HG03103 (cell line): Measurements from ENCODE around the gene MYLK3.
A peak's percentile ranks its signal among the peaks of the same experiment; 100 is the strongest.

Experiments used
- ATAC-seq: cut with Tn5 transposase; IDR thresholded peaks from one replicate; pipeline ENCODE4 v1.9.1; 2021; ENCODE audit warnings: low read depth; ENCODE audit not compliant: unreplicated experiment

The MYLK3 gene

DNA sequence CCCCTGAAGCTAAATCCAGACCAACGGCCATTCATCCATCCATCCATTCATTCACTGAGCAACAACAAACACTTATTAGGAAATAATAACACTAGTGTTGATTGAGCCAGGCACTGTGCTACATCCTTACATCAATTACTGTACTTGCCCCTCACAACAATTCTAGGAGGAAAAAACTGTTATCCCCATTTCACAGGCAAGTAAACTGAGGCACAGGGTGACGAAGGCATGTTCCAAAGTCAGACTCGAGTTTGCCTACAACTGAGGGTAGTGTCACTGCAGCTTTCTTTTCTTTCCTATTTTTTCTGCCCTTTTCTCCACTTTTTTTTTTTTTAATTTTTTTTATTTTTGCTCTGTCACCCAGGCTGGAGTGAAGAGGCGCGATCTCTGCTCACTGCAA is 11.2 kb upstream of the MYLK3 start:
- no peak for ATAC-seq

DNA sequence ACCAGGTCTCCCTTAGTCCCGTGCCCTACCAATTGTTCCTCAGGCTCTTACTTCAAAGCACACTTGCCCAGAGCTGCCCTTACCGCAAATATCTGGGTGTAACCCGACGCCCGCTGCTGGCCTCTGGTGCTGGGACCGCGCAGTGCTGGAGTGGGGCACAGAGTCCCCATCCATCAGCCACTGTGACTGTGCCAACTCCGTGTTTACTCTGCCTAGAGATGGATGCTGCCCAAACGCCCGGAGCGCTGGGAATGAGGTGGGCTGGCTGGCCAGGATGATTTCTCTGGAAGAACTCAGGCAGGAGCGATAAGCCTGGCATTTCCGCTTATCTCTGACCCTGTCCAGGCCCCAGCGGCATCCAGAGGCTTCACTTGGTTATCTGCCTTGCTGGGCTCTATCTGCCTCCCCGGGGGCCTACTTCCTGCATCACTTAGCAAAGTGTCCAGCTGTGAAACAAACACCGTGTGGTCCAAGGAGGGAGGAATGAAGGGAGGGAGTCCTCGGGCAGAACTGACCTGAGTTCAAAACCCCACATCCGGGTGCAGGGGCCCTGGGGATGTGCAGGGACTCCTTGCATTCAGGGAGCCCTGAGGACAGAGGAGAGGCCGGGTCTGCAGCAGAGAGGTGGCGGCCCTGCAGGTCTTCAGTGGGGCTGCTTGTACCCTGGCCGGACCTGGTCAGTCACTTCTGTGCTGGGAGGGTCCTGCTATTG is 9.4 kb upstream of the MYLK3 start:
- ATAC-seq = no peak

DNA sequence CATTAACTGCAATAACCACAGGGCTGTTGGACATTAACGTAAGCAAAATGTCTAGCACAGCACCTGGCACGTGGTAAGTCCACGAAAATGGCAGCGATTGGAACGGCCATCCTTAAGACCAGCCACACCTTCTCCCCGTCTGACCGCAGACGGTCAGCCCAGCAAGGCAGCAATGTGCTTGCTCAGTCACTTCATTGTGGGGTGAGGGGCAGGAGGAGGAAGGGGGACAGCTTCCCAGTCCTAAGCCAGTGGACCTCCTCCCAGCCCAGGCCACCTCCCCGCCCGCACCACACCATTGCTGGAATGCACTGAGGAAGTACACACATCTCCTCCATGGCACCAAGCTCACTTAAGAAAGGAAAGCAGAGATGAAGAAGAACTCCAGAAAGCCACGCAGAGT is 8.6 kb upstream of the MYLK3 start:
- no peak for ATAC-seq

DNA sequence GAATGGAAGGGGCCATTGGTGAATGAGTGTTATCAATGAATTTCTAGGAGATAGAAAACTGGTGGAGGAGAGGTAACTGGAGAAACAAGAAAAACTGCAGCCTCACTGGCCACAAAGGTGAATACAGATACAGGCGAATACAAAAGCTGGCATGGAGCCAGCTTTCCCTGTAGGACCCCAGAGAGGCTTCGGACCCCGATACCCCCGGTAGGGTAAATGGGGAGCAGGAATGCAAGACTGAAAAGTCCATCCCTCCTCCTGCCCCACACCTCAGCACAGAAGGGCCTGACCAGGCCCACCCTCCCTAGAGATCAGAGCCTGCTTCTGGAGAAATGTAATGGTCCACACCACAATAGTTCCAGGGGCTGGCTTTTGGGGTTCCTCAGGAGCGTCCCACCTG is 4.9 kb upstream of the MYLK3 start:
- no peak for ATAC-seq

DNA sequence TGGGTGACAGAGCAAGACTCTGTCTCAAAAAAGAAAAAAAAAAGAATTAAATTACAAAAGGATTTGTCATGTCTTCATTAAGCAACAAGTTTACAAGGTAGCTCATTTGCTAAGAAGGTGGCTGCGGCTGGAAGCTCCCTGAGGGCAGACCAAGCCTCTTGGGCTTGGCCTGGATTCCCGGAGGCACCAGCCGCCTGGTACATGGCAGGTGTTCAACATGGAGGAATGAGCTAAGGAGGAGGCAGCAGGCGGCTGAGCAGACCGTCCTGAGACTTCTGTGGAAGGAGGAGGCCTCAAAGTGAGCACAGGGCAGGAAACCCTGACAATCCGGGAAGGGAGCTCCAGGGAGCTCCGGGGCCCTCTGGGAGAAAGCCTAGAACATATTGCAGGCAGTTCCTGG is 3.2 kb upstream of the MYLK3 start:
- no peak for ATAC-seq

DNA sequence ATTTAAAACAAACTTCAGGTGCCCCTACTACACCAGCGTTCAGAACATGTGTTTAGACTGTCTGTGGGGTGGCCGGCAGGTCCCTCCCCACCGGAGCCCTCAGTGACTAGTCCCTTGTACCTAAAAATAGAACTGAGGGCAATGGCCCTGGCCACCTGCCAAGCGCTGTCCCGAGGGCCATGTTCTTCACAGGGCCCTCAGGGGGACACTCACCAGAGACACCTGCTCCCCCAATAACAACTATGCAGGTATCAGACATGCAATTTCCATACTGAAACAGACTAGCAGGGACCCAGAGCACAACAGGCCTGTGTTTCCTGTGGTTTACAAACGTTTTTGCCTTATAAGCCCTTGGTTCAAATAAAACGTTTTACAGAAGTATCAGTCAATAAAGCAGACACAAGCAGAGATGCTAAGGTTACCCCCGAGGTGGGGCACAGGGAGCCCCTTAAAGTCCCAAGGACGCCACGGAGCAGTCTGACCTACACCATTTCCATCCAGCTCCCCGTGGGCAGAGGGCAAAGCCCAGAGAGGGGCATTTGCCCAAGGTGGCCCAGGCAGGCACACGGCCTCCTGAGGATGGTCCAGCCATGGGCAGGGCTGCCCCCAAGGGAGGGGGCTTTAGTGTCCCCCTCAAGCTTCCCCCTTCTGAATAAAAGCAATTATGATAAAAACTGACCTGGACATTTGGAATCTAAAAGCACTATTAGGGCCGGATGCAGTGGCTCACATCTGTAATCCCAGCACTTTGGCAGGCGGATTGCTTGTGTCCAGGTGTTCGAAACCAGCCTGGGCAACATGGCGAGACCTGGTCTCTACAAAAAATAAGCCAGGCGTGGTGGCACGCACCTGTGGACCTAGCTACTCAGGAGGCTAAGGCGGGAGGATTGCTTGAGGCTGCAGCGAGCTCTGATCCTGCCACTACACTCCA is 896 bp upstream of the MYLK3 start:
- no peak for ATAC-seq

DNA sequence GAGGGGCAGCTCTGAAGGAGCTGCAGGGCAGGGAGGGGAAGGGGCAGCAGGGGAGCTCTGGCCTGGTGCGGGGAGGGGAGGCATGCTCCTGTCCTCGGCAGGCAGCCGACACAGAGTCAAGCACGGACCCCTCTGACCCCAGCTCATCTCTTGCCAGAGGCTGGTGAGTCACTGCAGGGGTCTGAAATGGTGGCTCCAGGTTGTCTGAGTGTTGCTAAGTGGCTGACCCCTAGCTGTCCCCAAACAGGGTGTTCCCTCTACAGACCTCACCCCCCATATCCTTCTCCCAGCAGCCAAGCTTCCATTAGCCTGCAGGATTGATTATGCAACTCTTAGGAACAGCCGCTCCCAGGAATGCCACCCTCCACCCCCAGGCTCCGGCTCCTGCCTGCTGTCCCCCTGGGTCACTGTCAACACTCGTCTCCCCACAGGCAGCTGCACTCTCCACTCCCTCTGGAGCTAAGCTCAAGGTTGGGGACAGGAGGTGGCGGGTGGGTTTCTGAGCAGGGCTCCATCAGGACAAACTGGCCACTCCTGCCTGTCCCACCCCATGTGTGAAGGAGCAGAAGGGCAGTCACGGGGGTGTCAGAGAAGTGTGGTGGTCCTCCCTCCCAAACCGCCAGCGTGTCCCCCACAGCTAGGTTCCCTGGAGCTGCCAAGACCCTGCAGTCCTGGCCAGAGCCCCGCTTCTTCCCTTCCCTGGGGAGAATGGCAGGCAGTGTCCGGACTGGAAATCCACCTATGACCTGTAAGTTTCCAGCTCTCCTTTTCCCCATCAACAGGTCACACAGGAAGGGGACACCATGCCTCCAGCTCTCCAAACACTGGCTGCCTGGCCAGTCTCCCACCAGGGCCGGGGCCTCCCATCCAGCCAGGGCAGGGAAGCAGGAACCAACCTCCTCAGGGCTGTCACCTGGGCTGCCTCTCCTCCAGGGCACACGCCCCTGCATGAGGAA is 1.0 kb downstream of the MYLK3 start:
- ATAC-seq = no peak

DNA sequence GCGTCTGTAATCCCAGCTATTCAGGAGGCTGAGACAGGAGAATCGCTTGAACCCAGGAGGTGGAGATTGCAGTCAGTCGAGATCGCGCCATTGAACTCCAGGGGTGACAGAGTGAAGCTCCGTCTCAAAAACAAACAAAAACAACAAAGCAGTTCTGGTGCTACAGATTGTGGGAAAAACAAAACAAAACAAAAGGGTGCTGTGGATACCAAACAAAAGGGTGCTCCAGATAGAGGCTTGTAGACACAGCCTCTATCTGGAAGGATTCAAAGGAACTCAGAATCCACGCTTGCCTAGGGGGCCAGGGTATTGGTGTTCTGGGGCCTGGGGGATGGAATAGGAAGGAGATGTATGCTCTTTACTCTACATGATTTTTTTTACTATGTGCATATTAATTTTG is 2.5 kb downstream of the MYLK3 start:
- ATAC-seq = no peak

DNA sequence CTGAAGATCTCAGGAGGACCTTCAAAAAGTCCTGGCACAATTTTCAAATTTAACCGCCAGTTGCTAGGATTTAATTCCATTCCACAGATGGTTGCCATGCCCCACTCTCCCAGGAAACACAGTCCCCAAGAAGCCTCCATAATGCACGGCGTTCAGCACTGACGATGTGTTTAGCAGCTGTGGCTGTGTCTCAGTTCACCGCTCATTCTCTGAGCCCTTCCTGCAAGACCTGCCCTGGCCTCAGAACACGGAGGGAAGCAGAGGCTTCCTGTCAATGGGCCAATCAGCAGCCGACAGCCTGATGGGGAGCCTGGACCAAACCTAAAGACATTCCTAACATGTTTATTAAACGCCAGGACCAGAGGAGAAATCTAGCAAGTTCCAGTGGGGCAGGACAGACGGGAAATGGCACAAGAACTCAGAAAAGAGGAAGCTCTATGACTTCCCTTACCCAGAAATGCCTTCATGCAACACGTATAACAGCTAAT is 4.9 kb downstream of the MYLK3 start:
- ATAC-seq = peak; percentile 75

DNA sequence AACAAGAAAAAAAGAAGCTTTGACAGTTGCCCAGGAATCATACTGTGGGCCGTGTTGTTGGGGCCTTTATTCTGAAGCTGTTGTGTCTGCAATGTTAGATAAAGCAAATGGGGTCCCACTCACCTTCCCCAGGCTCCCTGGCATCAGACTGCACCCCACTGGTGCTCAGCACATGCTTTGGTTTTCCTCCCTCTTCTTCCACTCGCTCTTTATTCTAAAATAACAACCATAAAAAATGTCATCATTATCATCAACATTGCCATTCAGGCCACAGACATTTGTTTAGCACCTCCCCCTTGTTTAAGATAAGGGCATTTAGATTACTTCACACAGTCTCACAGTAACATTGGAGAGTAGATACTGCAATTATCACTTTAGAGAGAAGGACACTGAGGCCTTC is 8.2 kb downstream of the MYLK3 start:
- ATAC-seq = no peak

DNA sequence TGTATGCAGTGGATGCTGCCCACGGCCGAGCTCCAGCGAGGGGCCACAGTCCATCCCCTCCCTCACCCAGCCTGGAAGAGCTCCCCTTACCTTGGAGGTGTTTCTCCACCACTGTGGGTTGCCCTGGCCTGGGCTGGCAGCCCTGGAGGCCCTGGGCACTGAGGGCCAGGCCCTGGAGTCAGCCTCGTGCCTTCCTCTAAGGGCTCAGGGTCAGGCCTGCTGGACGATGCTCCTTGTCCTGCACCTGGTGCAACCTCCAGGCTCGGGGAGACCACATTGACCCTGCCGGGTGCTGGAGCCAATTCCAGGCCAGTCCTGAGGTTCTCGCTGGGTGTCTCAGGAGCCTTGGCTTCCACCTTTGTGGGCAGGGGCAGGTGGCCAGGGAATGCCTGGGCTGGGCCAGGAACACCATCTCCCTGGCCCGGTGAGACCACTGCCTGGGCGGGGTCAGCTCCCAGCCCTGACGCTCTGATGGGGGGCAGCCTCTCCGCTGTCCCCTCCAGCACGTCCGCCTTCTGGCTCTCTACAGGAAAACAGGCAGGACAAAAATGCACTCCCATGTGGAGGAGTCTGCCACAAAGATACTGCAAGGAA is 10.4 kb downstream of the MYLK3 start:
- ATAC-seq = no peak

DNA sequence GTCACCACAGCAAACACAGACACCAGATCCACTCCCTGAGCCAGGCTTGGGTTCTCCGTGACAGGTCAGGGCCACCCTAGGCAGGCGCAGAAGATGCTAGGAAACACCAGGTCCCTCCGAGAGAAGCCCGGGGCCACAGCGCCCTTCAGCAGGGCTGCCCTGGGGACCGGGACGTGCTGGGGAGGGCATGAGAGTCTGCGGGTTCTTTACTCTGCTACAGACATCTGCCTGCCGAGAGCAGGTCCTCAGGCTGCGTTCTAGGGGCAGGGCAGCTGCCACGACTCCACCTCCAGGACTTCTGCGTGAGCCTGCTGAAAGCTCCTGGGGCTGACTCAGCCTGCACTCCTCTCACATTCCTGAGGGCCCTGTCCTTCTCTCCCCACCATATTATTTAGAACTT is 11.4 kb downstream of the MYLK3 start:
- no peak for ATAC-seq

DNA sequence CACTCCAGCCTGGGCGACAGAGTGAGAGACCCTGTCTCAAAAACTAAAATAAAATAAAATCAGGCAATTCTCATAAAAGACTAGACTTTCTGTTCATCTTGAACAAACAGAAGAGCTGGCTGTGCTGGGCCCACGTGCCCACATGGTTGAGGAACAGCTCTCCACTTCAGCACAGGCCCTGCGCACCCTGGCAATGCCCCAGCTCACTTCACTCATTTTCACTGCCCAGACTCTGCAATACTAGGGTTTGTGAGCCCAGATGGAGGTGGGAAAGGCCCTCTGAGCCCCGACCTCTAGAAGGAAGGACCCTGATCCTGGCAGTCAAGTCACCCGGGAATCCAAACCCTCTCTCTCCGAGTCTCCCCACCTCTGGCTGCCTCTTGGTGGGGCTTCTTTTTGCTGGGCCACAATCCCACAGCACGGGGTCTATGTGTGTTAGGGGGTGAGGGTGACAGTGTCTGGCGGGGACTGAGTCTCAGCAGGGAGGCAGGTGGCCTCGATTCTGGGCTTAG is 14.8 kb downstream of the MYLK3 start:
- no peak for ATAC-seq

DNA sequence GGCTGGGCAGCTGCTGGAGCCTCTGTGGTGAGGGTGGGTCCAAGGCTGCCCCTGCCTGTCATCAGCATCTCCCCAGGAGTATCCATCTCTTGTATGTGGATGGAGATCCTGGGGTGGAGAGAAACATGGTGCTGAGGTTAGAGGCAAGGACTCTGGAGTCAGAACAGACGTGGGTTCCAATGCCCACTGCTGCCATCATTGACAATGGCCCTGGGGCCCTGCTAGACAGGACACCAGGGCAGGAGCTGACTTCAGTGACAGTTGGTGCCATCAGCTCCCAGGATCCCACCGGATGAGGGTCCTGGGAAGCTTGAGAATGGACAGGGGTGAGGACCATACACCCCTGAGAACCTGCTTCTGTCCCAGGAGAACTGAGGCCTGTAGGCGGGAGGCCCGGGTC is 15.6 kb downstream of the MYLK3 start:
- ATAC-seq = no peak

DNA sequence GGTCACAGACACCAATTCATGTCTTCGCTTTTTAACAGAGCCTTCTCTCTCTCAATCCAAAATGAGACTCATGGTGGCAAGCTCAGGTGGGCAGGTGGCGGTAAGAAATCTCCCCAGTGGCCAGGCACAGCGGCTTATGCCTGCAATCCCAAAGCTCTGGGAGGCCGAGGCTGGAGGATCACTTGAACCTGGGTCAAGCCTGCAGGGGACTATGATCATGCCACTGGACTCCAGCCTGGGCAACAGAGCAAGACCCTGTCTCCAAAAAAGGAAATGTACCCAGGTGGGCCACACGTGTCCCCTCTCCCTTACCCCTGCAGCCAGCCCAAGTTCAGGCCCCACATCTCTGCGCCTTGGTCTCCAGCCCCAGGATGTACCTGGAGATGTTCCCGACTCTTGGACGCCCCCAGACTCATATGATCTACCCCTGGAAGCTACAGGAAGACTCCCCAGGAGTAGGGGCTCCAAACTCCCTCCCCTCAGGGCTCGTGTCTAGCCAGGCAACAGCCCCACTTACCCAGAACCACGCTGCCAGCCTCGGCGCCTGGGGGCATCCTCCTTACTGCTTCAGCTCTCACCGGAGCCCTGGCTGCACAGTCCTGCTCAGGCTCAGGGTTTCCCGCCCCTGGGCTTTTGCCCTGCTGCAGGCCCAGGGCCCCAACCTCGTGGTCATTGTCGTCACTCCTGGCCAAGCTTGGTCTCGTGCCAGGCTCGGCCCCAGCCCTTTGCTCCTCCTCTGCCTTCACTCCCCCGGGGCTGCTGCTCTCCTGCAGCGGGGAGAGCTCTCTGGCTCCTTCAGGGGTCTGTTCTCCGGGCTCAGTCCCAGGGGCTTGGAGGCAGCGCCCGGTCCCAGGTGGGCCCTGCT is 16.2 kb downstream of the MYLK3 start:
- no peak for ATAC-seq

DNA sequence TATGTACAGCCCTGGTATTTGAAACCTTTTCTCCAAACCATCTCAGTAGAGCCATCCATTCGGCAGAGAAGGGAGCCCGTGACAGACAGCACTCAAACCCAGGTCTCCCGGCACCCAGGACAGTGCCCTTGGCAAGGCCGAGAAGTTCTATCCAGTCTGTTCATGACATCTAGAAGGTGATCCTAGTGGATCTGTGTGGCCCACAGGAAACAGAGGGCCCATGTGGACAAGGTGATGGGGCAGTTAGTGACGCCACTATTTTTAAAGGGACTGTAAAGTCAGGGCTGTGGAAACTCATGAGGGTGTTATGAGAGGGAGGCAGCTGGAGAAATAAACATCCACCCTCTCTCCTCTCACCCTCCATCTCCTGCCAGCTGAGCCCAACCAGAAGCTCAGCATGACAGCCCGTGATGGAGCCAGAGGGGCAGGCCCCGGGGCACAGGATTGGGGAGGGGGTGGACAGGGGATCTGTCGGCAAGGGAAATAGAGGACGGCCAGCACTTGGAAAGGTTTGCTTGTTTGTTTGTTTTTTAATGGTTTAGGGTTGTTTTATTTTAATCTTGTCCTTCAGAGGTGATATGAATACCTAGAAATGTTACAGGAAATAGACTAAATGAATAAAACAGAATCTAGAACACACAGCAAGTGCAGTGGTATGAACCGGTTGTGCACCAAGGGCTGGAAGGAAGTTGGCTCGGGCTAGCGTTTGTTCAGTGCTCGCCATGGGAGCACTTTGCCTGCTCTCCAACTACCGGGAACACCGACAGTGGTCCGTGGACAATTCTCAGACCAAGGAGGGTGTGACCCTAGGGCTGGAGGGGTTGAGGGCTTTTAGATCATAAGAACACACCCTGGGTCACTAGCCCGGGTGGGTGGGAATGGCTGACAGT is 17.1 kb downstream of the MYLK3 start:
- no peak for ATAC-seq

DNA sequence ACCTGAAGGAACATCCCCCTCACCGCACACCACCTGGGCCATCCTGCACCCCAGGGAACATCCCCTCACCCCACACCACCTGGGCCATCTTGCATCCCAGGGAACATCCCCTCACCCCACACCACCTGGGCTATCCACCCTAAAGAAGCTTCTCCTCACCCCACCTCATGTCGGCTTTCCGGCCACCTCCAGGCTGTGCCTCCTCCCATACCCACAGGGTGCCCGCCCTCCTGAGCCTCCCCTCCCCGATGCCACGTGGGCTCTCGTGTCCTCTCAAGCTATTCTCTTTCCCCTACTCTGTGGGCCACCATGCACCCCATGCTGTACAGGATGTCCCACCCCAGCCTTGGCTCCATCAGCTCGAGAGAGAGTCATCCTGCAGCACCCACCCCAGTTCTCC is 18.0 kb downstream of the MYLK3 start:
- no peak for ATAC-seq

DNA sequence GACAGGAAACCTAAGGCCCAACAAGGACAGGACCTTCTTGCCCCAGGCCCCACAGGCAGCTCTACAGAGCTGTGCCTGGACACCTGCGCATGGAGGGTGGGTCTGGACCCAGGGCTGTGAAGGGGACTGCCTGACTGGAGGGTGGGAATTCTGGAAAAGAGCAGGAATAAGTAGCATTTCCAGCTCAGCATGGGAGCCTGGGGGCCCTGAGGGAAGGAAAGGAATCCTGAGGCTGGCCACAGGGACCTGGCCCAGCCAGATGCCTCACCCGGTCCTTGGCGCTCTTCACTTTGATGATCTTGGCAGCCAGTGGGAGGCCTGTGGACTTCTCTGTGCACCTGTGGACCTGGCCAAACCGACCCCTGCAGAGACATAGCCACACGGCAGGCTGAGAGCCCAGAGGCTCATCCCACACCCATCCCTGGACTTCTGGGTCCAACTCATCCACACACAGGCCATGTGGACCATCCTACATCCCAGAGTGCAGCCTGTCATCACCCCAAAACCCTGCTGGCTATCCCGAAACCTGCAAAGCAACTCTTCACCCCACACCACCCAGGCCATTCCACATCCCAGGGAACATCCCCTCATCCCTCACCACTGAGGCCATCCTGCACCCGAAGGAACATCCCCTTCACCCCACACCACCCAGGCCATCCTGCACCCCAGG is 18.7 kb downstream of the MYLK3 start:
- ATAC-seq = no peak
